RWPE2 (cell line): ENCODE results near the gene ZC3H7A.

ENCODE experiments used
- ATAC-seq: fragments of 200-7000 bp; cut with Tn5 transposase; 3 replicates; pipeline ENCODE4 v1.9.1; 2021; ENCODE audit warnings: low read depth
- DNase-seq: peaks from one replicate; pipeline ENCODE4 v3.0.0-alpha.2; 2020; ENCODE audit warnings: low spot score
- H3K27ac ChIP-seq: fragments of 450-650 bp; 2 replicates; pipeline ENCODE4 v1.5.1; 2017; ENCODE audit warnings: mild to moderate bottlenecking; ENCODE audit not compliant: poor library complexity, severe bottlenecking
- H3K27me3 ChIP-seq: fragments of 250-450 bp; sonication (Bioruptor Pico); 2 replicates; pipeline ENCODE4 v1.5.1; 2021; ENCODE audit warnings: mild to moderate bottlenecking, moderate library complexity; ENCODE audit not compliant: insufficient read depth, poor library complexity, severe bottlenecking
- H3K36me3 ChIP-seq: fragments of 250-450 bp; sonication (Bioruptor Pico); 2 replicates; pipeline ENCODE4 v1.5.1; 2020; ENCODE audit warnings: low read depth, mild to moderate bottlenecking, moderate library complexity
- H3K4me1 ChIP-seq: fragments of 250-450 bp; sonication (Bioruptor Pico); 2 replicates; pipeline ENCODE4 v1.5.1; 2021; ENCODE audit warnings: mild to moderate bottlenecking, moderate library complexity; ENCODE audit not compliant: insufficient read depth, poor library complexity, severe bottlenecking
- H3K4me3 ChIP-seq: fragments of 250-450 bp; sonication (Bioruptor Pico); 2 replicates; pipeline ENCODE4 v1.5.1; 2021; ENCODE audit warnings: mild to moderate bottlenecking, moderate library complexity; ENCODE audit not compliant: severe bottlenecking
- H3K9me3 ChIP-seq: fragments of 250-450 bp; sonication (Bioruptor Pico); 2 replicates; pipeline ENCODE4 v1.5.1; 2021; ENCODE audit warnings: mild to moderate bottlenecking, moderate library complexity; ENCODE audit not compliant: severe bottlenecking
- TF ChIP-seq, protein P1 (sequence below): fragments of 450-650 bp; IDR thresholded peaks from one replicate; pipeline ENCODE4 v1.5.1; 2017; ENCODE audit warnings: mild to moderate bottlenecking, moderate library complexity; ENCODE audit not compliant: poor library complexity, severe bottlenecking

ZC3H7A gene

DNA sequence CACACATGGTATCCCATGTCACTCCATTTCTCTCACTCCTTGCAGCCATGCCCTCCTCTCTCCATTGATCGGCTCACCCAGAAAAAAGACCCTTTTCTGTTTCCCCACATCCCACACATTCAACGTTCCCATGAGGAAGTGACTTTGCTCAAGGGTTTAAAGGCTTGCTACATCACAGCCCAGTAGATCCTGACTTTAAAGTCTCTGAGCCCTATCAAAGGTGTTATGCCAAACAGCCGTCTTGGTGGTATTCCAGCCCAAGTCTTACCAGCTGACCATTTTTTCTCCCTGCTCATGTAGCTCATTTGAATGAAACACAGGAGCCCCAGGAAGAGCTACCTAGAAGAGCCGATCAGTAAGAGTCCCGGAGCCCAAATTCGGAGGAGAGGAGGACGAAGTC, 47.0 kb downstream of the ZC3H7A start:
- TF ChIP-seq, protein P1, sequence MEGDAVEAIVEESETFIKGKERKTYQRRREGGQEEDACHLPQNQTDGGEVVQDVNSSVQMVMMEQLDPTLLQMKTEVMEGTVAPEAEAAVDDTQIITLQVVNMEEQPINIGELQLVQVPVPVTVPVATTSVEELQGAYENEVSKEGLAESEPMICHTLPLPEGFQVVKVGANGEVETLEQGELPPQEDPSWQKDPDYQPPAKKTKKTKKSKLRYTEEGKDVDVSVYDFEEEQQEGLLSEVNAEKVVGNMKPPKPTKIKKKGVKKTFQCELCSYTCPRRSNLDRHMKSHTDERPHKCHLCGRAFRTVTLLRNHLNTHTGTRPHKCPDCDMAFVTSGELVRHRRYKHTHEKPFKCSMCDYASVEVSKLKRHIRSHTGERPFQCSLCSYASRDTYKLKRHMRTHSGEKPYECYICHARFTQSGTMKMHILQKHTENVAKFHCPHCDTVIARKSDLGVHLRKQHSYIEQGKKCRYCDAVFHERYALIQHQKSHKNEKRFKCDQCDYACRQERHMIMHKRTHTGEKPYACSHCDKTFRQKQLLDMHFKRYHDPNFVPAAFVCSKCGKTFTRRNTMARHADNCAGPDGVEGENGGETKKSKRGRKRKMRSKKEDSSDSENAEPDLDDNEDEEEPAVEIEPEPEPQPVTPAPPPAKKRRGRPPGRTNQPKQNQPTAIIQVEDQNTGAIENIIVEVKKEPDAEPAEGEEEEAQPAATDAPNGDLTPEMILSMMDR: no peak
- Histone ChIP-seq H3K36me3 (peaks cover 55% of the 10 kb centered on the region), H3K4me3 (no peak overlapping the region), H3K4me1 (no peaks in the 10 kb centered on the region), H3K27ac (no peak overlapping the region), H3K9me3 (no peaks in the 10 kb centered on the region), H3K27me3 (no peaks in the 10 kb centered on the region)
- DNase-seq (no peak), ATAC-seq (no peak)

DNA sequence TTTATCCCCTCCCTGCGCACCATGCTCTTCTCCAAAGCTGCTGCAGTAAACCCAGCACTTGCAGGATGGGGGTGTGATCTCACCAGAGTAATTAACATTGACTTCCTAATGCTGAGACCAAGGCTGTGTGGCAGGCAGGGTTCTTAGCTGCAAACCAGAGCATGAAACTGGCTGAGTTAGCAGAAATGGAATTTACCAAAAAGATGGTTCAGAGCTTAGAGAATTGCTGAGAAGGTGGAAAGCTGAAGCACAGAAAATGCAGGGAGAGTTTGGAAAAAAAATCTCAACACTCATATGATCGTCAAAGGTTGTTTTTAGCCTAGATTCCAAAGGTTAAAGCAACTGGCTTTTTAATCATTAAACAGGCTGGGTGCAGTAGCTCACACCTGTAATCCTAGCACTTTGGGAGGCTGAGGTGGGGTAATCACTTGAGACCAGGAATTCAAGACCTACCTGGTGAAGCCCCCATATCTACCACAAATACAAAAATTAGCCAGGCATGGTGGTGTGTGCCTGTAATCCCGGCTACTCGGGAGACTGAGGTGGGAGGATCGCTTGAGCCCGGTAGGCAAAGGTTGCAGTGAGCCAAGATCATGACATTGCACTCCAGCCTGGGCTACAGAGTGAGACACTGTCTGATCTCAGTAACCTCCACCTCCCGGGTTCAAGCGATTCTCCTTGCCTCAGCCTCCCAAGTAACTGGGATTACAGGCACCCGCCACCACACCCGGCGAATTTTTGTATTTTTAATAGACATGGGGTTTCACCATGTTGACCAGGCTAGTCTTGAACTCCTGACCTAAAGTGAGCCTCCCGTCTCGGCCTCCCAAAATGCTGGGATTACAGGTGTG, 48.4 kb downstream of the ZC3H7A start:
- DNase-seq (no peak), ATAC-seq (no peak)
- no peaks in the 10 kb centered on the region for H3K27me3 ChIP-seq
- no peaks in the 10 kb centered on the region for H3K9me3 ChIP-seq
- H3K36me3 ChIP-seq: peaks cover 47% of the 10 kb centered on the region
- no peaks in the 10 kb centered on the region for H3K4me1 ChIP-seq
- H3K27ac ChIP-seq: no peak overlapping the region
- TF ChIP-seq, protein P1: no peak
- H3K4me3 ChIP-seq: no peak overlapping the region

DNA sequence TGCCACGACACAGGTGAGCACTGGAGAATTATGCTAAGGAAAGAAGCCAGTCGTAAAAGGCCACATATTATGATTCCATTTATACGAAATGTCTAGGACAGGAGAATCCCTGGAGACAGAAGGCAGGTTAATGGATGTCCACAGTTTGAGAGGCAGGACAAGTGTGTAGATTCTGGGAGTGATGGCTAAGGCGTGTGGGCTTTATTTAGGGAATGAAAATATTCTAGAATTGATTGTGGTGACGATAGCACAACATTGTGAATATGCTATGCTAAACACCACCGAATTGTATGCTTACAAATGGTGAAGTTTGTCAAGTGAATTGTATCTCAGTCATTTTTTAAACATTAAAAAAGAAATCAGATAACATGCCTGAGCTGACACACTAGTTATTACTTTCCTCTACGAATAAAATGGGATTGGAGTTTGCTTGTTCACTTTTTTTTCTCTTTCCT, 49.1 kb downstream of the ZC3H7A start:
- ATAC-seq (no peak), DNase-seq (no peak)
- no peak overlapping the region for H3K27ac ChIP-seq
- no peaks in the 10 kb centered on the region for H3K9me3 ChIP-seq
- TF ChIP-seq, protein P1: no peak
- H3K4me3 ChIP-seq: no peak overlapping the region
- H3K36me3 ChIP-seq: peaks cover 41% of the 10 kb centered on the region
- peaks cover 3% of the 10 kb centered on the region for H3K4me1 ChIP-seq
- no peaks in the 10 kb centered on the region for H3K27me3 ChIP-seq

DNA sequence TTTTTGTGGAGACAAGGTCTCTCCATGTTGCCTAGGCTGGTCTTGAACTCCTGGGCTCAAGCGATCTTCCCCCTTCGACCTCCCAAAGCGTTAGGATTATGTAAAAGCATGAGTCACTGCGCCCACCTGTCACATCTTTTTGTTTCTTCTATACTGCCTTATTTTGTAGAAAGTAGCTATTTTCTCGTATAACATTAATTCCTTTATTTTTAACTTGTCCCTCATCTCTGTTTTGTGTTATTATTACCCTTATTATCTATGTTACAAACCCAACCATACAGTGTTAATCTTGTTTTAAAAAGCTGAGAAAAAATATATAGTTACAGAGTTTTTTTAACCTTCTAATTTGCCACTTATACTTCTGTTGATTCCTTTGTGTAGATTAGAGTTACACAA, 53.0 kb downstream of the ZC3H7A start:
- peaks cover 17% of the 10 kb centered on the region for H3K36me3 ChIP-seq
- TF ChIP-seq, protein P1: no peak
- peaks cover 13% of the 10 kb centered on the region for H3K4me1 ChIP-seq
- no peak for ATAC-seq
- H3K4me3 ChIP-seq: no peak overlapping the region
- H3K27me3 ChIP-seq: no peaks in the 10 kb centered on the region
- no peaks in the 10 kb centered on the region for H3K9me3 ChIP-seq
- no peak for DNase-seq
- H3K27ac ChIP-seq: no peak overlapping the region
